ENCODE measurements around the gene SERGEF.

DNA sequence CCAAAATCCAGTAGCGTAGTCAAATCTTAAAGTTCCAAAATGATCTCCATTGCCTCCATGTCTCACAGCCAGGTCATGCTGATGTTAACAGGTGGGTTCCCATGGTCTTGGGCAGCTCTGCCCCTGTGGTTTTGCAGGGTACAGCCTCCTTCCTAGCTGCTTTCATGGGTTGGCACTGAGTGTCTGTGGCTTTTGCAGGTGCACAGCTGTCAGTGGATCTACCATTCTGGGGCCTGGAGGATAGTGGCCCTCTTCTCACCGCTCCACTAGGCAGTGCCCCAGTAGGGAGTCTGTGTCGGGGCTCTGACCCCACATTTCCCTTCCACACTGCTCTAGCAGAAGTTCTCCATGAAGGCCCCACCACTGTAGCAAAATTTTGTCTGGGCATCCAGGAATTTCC, 145.5 kb downstream of the SERGEF start:
- TF ChIP-seq EZH2 (IDR thresholded peaks at IDR 0.05; ENCODE audit: insufficient read depth, low read length): no peak
- TF ChIP-seq, protein P1, sequence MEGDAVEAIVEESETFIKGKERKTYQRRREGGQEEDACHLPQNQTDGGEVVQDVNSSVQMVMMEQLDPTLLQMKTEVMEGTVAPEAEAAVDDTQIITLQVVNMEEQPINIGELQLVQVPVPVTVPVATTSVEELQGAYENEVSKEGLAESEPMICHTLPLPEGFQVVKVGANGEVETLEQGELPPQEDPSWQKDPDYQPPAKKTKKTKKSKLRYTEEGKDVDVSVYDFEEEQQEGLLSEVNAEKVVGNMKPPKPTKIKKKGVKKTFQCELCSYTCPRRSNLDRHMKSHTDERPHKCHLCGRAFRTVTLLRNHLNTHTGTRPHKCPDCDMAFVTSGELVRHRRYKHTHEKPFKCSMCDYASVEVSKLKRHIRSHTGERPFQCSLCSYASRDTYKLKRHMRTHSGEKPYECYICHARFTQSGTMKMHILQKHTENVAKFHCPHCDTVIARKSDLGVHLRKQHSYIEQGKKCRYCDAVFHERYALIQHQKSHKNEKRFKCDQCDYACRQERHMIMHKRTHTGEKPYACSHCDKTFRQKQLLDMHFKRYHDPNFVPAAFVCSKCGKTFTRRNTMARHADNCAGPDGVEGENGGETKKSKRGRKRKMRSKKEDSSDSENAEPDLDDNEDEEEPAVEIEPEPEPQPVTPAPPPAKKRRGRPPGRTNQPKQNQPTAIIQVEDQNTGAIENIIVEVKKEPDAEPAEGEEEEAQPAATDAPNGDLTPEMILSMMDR (IDR thresholded peaks at IDR 0.05; ENCODE audit: insufficient read depth, low read depth, low read length): no peak

Data from astrocyte (in vitro differentiated cells and primary cell).